Epidermal melanocyte (primary cell): ENCODE data around the gene BMP7.

Source experiments
- DNase-seq: peaks from one replicate; pipeline ENCODE4 v3.0.0; 2011; ENCODE audit warnings: low spot score; ENCODE audit not compliant: insufficient read length

BMP7 gene

DNA sequence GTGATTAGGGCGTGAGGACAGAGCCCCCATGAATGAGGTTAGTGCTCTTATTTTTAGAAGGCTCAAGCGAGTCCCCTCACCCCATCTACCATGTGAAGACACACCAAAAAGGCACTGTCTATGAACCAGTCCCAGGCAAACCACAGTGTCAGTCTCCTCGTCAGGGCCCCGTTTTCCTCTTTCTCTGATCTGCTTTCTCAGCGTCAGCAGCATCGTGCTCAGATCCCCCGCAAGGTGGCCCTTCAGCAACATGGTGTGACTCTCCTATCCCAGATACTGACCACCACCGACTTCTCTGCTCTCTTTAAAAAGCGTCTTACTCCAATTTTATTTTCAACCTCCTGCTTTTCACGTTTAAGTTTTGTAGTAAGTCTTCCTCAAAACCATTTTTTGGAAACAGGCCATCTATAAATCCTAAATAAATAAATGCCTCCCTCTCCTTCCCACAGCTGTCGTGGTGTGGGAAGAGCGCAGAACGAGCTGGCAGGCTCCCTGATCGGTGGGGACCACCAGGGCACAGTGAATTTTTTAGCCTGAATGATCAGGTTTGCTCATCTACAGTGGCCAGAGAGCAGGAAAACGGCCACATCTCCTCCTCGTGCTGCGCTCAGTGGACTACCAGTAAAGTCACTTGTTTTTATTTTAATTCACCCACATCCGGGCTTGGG lies 113.1 kb downstream of the BMP7 start:
- no peak for DNase-seq

DNA sequence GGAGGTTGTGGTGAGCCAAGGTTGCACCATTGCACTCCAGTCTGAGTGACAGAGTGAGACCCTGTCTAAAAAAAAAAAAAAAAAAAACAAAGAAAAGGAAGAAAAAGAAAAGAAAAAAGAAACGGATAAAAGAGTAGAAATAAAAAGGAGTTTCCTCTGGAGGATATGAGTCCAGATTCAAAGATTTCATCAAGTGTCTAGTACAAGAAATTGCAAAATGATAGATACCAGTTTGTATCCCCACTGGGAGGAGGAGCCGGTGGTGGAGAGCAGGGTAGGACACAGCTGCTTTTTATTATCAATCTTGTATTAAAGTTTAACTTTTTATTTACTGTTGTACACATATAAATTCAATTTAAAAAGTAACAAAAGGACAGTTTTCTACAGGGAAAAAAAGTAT lies 113.9 kb downstream of the BMP7 start:
- no peak for DNase-seq

DNA sequence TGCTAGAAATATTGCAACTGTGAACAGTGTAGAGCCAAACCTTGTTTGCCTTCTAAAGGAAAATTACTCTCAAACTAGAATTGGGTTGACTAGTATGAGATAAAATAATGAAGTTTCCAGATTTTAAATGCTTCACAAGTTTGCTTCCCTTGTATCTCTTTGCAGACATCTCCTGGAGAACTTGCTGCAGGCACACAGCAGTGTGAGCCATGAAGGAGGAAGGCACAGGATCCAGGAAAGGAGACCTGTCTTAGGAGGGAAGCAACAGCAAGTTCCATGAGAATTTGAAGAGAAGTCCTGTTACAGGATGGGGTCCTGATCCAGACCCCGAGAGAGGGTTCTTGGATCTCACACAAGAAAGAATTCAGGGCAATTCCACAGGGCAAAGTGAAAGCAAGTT lies 115.9 kb downstream of the BMP7 start:
- DNase-seq, result no peak

DNA sequence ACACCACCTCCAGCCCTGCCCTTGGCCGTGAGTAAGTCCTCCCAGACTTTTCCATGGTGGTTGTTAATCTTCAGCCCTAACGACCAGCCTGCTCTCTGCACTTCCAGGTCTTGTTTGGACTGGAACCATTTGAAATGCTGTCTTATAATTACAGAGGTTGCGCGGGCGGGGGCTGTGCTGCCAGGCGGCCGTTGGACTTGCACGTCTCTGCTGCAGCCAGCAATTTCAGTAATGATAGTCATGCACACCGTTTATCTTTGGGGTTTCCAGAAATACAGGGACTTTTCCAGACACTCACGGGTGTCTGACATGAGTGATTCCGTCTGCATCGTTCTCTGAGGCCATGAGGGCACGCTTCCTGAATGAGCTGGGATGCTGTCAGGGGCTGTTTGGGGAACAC lies 118.2 kb downstream of the BMP7 start:
- DNase-seq, result no peak

DNA sequence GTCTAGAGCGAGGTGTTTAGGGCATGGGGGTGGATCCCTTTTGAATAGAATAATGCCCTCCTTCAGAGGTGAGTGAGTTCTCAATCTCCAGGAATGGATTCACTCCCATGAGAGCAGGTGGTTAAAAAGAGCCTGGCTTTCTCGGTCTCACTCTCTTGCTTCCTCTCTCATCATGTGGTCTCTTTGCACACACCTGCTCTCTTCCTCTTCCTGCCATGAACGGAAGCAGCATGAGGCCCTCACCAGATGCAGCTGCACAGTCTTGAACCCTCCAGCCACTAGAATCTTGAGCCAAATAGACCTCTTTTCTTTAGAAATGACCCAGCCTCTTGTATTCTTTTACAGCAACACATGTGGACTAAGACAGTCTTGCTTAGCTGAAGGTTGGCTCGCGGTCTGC lies 119.3 kb downstream of the BMP7 start:
- no peak for DNase-seq

DNA sequence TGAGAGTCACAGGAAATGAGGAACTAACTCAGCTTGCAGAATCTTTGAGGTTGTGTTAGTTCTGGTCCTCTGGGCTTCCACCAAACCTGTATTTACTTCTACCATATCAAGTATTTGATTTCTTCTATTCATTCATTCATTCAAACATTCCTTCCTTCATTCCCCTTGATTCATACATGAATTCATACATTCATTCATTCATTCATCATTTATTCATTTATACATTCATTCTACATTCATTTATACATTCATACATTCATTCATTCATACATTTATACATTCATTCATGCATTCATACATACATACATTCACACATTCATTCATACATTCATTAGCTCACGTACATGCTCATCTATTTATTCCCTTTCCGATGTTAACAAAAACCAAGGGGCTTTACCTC lies 120.3 kb downstream of the BMP7 start:
- DNase-seq, result no peak

DNA sequence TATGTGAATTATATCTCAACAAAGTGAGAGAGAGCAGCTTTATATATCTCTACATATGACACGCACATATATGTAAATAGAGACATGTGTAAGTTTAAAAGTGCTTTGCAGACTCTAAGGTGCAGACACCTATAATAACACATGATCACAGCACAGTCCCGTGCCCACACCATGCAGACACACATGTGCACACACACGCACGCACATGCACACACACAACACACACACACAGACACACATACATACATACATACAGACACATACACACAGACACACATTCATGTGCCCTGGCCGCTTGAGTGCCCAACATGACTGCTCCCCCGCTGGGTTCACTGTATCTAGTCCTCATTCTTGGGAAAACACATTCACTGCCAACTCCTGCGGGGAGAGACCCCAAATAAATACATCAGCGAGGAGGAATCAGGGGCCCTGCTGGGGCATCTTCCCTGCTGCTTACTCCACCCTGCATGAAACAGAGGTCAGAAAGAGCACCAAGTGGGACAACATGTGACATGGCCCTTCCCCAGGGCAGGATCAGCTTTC lies 121.3 kb downstream of the BMP7 start:
- no peak for DNase-seq

DNA sequence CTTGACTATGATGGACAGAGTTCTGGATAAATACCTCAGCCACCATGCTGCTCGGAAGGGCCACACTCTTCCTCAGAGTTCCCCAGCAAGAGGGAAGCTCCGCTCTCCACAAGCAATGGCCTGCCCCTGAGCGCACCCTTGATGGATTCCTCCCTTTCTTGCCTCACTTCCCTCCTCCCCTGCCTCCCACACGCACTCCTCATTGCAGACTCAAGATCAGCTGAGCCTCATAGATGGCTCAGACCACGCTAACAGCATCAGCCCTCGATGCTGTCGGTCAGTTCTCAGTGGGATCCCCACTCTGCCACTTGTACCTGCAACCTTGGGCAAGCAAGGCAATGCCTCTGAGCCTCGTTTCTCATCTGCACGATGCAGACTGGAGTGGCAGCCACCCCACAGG lies 123.3 kb downstream of the BMP7 start:
- no peak for DNase-seq

DNA sequence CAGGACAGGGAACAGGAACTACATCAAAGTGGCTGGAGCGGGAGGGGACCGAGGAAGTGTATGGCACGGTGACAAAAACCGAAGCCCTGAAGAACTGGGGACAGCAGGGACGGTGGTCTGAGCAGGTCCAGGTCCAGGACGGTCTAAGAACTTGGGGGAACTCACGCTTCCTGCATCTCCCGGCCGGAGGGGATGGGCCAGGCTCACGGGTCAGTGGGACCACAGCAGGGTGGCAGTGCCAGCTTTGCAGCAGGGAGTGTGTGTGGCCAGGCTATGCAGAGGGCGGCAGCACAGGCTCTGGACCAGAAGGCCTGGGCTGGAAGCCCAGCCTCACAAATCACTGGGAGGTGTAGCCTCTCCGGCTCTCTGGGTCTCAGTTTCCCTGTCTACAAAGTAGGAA lies 123.8 kb downstream of the BMP7 start:
- no peak for DNase-seq

DNA sequence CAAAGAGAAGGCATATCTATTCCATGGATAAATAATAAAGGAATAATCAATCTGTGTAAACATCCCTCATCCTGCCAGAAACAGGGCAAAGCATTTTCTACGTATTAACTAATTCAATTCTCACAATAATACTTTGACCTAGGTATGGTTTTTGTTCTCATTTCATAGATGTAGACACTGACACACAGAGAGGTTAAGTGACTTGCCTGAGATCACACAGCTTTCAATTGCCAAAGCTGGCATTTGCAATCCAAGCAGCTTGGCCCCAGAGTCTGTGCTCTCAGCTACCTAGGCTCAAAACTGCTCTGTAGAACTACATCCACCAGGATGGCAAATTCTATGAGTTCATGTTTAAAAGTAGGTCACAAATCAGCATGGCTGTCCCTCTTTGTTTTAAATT lies 124.9 kb downstream of the BMP7 start:
- no peak for DNase-seq

DNA sequence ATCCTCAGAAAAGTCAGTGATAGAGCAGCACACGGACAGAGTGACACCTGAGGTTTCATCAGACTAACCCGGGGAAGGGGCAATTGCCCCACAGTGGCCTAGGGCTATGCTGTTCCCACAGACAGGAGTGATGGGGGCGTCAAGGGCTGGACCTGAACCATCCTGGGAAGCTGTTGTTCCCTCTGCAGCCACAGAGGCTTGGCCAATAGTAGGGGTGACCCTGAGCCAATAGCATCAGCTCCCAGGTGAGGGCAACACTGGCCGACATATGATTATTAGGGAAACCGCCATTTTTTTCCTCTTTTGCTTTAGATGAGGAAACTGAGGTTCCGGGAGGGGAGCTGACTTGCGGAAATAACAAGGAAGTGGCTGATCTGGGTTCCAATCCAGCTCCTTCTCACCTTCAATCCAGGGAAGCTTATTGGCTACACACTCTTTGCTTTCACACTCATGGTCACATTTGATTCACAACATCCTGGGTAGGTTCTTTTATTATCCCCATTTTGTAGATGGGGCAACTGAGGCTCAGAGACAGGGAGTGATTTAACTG lies 126.0 kb downstream of the BMP7 start:
- DNase-seq, result no peak

DNA sequence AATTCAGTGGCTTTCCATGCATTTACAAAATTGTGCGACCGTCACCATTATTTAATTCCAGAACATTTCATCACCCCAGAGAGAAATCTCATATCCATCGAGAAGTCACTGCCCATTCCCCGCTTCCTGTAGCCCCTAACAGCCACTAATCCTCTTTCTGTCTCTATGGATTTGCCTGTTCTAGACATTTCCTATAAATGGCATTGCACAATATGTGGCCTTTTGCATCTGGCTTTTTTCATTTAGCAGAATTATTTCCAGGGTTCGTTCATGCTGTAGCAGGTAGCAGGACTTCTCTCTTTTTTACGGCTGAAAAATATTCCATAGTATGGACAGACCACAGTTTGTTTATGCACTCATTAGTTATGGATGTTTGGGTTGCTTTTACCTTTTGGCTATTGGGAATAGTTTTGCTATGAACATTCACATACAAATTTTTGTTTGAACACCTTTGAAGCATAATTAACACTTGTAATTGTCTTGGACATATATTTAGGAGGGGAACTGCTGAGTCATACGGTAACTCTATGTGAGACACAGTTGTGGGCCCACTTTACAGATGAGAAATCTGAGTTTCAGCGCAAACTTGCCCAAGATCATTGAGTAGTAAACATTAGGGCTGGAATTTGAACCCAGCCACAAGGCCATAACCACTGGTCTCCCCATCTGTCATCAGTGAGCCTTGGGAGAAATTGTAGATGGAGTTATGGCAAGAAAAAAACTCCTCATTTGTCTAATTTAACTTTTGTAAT lies 126.9 kb downstream of the BMP7 start:
- DNase-seq, result no peak

DNA sequence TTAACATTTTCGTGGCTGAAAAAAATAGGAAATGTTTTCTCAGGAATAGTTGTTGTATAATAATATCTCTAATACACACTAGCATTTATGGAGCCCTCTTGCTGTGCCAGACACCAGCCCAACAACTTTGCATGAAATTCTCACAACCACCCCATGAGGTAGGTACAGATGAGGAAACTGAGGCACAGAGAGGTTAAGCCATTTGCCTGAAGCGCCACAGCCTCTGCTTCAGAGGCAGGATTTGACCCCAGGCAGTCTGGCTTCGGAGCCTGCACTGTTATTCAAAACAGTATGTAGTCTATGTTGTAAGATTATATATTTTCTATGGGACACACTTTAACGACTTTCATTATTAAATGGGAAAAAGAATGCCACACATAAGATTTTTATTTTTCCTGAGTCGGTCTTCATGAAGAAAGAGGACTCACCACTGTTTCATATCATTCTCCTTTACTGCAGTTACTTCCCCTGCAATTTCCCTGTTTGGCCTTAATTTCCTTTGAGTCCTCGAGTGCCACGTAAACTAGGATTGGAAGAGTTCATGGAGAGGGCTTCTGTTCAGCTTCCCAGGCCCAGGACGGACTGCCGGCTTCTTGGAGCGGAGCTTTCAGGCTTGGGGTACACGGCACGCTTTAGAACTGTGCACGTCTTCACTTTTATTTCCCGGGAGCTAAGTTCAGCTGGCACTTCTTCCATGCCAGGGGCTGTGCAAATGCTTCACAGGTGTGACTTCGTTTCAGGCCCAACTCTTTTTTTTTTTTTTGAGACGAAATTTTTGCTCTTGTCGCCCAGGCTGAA lies 128.0 kb downstream of the BMP7 start:
- no peak for DNase-seq

DNA sequence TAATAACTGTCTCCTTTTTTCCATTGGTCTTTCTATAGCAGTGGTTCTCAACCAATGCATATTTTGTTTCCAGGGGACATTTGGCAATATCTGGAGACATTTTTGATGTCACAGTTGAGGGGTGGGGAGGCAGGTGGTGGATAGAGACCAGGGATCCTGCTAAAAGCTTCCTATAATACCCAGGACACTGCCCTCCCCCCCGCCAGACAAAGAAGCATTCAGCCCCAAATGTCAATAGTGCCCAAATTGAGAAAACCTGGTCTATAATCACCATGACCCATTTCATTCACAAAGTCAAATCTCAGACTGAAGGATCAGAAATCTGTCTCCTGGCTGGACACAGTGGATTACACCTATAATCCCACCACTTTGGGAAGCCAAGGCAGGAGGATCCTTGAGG lies 128.8 kb downstream of the BMP7 start:
- no peak for DNase-seq

DNA sequence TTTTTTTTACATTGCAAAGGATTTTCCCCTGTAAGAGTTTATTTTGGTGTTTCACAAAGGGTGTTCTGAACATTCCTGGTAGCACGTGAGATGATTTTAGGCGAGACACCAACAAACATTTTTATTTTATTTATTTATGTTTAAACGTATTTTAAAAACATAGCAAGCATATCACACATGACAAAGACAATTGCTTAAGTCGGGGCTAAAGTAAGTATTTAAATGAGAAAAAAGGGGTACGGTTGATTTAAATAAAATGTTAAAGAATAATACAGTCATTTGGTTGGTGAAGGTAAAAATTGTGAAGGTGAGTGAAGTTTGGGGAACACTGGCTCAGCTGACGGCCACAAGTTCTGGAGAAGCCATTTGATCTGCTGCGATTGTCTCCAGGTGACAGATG lies 129.7 kb downstream of the BMP7 start:
- no peak for DNase-seq

DNA sequence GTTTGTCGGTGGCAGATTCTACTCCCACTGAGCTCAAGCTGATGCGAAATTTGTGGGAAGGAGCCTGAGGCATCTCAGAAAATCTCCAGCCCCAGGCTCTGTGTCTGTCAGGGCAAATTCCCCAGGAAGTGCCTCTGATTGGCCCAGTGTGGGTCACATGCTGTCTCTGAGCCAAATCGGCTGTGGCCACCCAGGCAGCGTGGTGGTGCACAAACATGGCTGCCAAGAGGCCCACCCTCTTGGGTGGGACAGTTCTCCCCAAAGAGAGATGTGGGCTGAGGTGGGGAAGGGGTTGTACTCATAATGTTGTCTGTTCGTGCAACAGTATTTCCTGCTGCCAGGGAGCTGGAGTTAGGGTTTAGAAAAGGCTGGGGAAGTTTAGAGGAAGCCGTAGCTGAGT lies 130.6 kb downstream of the BMP7 start:
- DNase-seq, result no peak

DNA sequence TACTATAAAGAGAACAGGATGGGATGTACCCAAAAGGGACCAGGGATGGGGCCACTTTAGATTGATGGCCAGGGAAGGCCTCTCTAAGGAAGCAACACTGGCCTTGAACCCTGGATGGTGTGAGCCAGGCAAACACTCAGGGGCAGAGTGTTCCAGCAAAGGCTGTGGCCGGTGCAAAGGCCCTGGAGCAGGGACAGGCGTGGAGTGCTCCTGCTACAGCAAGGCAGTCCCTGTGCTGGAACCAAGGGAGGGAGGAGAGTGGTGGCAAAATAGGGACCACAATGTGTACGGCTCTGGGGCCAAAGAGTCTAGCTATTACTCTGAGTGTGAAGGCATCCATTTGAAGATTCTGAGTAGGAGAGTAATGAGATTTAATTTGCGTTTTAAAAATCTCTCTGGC lies 131.6 kb downstream of the BMP7 start:
- no peak for DNase-seq

DNA sequence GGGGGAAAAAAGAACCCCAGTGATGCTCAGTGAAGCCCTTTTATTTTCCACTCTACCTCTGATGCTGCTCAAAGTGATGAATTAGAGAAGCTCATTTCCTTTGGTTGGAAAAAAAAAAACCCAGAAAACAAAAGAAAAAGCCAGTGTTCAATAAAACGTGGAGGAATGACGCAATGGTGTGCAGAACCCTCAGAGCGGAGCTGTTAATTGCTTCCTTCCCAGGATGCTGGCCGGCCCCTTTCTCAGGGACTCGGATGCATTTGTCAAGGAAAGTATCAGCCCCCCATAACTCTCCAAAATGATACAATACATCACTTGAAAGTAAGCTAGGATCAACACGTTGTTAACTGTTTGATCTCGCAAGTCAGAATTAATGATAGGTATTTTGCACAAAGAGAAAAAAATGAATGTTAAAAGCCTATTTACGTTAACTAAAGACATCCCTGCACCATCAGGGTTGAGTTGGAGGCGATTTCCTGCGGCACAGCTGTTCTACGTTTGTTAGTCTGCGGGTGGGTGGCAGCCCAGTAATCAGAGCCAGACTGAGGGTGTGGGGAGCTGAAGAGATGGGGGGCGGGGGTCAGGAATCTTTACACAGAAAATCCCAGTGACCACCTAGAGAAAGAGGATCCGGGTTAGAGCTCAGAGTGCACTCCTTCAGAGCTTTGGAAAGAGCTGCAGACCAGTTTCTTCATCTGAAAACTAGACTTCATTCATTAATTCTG lies 132.4 kb downstream of the BMP7 start:
- no peak for DNase-seq

DNA sequence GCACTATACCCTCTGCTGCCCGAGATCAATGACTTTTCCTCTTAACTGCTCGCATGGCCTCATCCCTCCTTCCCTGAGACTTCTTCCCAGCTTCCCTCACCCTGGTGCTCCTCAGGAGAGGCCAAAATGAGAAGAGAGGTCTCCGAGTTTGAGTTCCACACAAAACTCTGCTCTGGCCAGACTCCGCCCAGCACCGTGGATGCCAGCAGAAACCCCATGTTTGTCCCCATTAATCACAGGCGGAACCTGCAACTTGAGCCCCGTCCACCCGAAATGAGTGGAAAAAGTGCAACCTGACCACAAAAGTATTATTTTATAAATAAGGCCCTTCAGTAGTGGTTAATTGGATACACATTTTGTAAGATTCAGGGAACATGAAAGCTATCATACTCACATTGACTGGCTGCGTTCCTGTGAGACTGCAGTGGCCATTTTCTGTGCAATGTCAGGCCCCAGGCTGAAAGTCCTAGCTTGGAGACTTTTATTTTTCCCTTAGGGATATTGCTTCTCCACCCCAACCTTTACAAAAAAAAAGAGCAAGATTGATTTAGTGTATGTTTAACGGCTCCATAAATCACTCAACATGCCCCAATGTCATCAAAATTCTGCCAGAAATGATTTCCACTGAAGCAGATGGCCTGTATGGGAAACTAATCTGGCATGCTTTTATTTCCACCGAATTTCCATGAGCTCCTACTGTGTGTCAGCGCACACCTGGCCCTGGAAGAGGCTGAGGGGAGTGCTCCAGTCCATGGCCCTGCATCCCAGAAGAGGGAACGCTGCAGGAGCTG lies 134.6 kb downstream of the BMP7 start:
- DNase-seq, result no peak

DNA sequence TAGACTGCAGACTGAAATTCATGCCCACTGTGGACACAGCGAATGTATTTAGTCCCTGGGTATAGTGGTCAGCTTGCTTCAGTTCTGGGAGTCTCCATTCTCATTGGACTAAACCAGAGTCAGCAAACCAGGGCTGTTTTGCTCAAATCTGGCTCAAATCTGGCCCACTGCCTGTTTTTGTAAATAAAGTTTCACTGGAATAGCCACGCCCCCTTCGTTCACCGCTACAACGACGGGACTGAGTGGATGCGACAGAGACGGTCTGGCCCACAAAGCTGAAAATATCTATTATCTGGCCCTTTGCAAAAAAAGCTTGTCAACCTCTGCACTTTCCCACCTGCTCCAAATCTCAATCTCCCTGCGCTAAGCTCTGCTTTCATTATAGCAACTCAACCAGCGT lies 135.4 kb downstream of the BMP7 start:
- DNase-seq, result no peak
